Measurements from ENCODE around the gene SNX25.

DNA sequence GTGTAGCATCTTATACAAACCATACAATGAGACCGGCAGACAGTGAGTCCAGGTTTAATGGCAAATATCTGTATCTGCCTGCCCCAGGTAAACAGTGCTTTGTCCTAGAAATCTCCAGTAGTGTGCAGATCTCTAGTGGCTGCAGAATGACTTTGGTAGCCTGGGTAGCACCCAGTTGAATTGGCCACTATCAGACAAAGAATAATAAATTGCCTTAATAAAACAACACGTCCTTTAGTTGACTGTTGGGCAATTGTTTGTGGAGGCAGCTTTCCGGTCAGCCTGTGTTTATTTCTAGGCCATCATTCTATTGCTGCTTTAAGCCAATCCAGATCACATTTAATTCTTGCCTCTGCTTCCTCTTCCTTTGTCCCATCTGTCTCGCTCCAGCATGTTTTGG, 52.5 kb downstream of the SNX25 start:
- TF ChIP-seq, protein P1, sequence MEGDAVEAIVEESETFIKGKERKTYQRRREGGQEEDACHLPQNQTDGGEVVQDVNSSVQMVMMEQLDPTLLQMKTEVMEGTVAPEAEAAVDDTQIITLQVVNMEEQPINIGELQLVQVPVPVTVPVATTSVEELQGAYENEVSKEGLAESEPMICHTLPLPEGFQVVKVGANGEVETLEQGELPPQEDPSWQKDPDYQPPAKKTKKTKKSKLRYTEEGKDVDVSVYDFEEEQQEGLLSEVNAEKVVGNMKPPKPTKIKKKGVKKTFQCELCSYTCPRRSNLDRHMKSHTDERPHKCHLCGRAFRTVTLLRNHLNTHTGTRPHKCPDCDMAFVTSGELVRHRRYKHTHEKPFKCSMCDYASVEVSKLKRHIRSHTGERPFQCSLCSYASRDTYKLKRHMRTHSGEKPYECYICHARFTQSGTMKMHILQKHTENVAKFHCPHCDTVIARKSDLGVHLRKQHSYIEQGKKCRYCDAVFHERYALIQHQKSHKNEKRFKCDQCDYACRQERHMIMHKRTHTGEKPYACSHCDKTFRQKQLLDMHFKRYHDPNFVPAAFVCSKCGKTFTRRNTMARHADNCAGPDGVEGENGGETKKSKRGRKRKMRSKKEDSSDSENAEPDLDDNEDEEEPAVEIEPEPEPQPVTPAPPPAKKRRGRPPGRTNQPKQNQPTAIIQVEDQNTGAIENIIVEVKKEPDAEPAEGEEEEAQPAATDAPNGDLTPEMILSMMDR (IDR thresholded peaks at IDR 0.05 in 4 of 5, conservative IDR thresholded peaks at IDR 0.05 in 1 of 5), result no peak
- no peak for TF ChIP-seq POLR2A (IDR thresholded peaks at IDR 0.05)

Data from gastrocnemius medialis (tissue), 4 donors.